Measurements from ENCODE around the gene RNASE12. TPM values are rescaled to one million over a fixed set of nuclear protein-coding genes. Genes with fewer than 3 reads are reported as not detected.
A peak's percentile ranks its signal among the peaks of the same experiment; 100 is the strongest.

RNASE12 gene
- total and polyA plus RNA-seq, 2 experiments from 2014 or later: not detected

DNA sequence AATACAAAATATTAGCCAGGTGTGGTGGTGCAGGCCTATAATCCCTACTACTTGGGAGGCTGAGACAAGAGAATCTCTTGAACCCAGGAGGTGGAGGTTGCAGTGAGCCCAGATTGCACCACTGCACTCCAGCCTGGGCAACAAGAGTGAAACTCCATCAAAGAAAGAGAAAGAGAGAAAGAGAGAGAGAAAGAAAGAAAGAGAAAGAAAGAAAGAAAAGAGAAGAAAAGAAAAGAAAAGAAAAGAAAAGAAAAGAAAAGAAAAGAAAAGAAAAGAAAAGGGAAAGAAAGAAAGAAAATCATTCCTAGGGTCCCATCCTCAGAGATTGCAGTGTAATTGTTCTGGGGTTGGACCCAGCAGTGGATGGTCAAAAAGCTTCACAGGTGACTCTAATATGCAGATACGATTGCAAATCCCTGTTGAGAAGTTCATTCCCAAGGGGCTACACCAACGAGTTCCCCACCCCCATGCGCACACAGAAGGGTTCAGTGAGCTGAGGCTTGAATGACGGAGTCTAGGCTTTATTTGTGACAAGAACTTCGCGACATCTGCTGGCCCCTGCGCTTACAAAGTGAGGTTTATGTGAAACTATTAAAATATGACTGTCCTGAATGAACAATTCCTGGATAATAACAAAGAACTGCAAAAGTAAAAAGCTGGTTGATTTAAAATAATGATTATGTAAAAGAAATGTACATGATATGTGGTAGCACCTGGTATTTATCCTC, 17.4 kb upstream of the RNASE12 start (continued):
- TF ChIP-seq, protein P1, sequence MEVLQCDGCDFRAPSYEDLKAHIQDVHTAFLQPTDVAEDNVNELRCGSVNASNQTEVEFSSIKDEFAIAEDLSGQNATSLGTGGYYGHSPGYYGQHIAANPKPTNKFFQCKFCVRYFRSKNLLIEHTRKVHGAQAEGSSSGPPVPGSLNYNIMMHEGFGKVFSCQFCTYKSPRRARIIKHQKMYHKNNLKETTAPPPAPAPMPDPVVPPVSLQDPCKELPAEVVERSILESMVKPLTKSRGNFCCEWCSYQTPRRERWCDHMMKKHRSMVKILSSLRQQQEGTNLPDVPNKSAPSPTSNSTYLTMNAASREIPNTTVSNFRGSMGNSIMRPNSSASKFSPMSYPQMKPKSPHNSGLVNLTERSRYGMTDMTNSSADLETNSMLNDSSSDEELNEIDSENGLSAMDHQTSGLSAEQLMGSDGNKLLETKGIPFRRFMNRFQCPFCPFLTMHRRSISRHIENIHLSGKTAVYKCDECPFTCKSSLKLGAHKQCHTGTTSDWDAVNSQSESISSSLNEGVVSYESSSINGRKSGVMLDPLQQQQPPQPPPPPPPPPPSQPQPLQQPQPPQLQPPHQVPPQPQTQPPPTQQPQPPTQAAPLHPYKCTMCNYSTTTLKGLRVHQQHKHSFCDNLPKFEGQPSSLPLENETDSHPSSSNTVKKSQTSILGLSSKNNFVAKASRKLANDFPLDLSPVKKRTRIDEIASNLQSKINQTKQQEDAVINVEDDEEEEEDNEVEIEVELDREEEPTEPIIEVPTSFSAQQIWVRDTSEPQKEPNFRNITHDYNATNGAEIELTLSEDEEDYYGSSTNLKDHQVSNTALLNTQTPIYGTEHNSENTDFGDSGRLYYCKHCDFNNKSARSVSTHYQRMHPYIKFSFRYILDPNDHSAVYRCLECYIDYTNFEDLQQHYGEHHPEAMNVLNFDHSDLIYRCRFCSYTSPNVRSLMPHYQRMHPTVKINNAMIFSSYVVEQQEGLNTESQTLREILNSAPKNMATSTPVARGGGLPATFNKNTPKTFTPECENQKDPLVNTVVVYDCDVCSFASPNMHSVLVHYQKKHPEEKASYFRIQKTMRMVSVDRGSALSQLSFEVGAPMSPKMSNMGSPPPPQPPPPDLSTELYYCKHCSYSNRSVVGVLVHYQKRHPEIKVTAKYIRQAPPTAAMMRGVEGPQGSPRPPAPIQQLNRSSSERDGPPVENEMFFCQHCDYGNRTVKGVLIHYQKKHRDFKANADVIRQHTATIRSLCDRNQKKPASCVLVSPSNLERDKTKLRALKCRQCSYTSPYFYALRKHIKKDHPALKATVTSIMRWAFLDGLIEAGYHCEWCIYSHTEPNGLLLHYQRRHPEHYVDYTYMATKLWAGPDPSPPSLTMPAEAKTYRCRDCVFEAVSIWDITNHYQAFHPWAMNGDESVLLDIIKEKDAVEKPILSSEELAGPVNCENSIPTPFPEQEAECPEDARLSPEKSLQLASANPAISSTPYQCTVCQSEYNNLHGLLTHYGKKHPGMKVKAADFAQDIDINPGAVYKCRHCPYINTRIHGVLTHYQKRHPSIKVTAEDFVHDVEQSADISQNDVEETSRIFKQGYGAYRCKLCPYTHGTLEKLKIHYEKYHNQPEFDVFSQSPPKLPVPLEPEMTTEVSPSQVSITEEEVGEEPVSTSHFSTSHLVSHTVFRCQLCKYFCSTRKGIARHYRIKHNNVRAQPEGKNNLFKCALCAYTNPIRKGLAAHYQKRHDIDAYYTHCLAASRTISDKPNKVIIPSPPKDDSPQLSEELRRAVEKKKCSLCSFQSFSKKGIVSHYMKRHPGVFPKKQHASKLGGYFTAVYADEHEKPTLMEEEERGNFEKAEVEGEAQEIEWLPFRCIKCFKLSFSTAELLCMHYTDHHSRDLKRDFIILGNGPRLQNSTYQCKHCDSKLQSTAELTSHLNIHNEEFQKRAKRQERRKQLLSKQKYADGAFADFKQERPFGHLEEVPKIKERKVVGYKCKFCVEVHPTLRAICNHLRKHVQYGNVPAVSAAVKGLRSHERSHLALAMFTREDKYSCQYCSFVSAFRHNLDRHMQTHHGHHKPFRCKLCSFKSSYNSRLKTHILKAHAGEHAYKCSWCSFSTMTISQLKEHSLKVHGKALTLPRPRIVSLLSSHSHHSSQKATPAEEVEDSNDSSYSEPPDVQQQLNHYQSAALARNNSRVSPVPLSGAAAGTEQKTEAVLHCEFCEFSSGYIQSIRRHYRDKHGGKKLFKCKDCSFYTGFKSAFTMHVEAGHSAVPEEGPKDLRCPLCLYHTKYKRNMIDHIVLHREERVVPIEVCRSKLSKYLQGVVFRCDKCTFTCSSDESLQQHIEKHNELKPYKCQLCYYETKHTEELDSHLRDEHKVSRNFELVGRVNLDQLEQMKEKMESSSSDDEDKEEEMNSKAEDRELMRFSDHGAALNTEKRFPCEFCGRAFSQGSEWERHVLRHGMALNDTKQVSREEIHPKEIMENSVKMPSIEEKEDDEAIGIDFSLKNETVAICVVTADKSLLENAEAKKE (CRISPR knock-in tag; IDR thresholded peaks at IDR 0.05): no peak
- TF ChIP-seq, protein P2, sequence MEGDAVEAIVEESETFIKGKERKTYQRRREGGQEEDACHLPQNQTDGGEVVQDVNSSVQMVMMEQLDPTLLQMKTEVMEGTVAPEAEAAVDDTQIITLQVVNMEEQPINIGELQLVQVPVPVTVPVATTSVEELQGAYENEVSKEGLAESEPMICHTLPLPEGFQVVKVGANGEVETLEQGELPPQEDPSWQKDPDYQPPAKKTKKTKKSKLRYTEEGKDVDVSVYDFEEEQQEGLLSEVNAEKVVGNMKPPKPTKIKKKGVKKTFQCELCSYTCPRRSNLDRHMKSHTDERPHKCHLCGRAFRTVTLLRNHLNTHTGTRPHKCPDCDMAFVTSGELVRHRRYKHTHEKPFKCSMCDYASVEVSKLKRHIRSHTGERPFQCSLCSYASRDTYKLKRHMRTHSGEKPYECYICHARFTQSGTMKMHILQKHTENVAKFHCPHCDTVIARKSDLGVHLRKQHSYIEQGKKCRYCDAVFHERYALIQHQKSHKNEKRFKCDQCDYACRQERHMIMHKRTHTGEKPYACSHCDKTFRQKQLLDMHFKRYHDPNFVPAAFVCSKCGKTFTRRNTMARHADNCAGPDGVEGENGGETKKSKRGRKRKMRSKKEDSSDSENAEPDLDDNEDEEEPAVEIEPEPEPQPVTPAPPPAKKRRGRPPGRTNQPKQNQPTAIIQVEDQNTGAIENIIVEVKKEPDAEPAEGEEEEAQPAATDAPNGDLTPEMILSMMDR (conservative IDR thresholded peaks at IDR 0.05; ENCODE audit: low read depth in 2 of 2): peak in 1 of 2 experiments; percentile 26; a peak in 1 of 4 replicates
- TF ChIP-seq, protein P3, sequence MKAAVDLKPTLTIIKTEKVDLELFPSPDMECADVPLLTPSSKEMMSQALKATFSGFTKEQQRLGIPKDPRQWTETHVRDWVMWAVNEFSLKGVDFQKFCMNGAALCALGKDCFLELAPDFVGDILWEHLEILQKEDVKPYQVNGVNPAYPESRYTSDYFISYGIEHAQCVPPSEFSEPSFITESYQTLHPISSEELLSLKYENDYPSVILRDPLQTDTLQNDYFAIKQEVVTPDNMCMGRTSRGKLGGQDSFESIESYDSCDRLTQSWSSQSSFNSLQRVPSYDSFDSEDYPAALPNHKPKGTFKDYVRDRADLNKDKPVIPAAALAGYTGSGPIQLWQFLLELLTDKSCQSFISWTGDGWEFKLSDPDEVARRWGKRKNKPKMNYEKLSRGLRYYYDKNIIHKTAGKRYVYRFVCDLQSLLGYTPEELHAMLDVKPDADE (IDR thresholded peaks at IDR 0.05): no peak

DNA sequence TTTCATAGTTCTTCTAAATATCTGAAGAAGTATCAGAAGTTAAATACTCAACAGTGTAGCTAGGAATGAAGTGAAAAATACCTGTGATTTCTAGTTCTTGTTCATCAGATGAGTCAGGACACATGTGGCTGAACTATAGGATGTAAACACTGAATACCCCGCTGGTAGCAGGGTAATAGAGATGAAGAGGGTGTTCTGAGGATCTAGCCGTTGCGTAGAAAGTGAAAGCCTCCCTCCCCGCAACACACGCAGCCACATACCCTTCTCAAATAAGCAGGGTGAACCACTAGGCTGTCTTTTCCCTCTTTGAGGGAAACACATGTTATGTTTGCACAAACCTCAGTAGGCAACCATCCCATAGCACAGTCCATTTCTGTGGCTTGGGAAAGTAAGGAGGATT, 16.4 kb upstream of the RNASE12 start:
- H3K4me1 ChIP-seq (ENCODE audit: insufficient read depth): peaks cover 22% of the 10 kb centered on the region
- H3K4me3 Mint-ChIP-seq: no peak overlapping the region
- H3K4me2 ChIP-seq: no peak overlapping the region
- no peak overlapping the region for H3K4me3 ChIP-seq
- peak overlapping the region; percentile 25; the same call in 1 of the 2 replicates for H2AFZ ChIP-seq
- peaks cover 6% of the 10 kb centered on the region; the same call in 1 of the 2 replicates for H3K9me2 ChIP-seq (ENCODE audit: insufficient read depth)
- no peak overlapping the region for H3K27ac ChIP-seq (ENCODE audit: low read depth)
- ATAC-seq (no peak), DNase-seq (ENCODE audit: low spot score) (no peak)
- peaks cover 11% of the 10 kb centered on the region; the same call in 1 of the 2 replicates for H3K27me3 ChIP-seq (ENCODE audit: insufficient read depth)
- H3K79me2 ChIP-seq (replicated peaks; ENCODE audit: insufficient read depth): no peaks in the 10 kb centered on the region
- H3K36me3 ChIP-seq (ENCODE audit: insufficient read depth): no peaks in the 10 kb centered on the region
- H3K27ac Mint-ChIP-seq: no peak overlapping the region
- no peaks in the 10 kb centered on the region; the same call in 1 of the 2 replicates for H3F3A ChIP-seq (replicated peaks; ENCODE audit: low read depth)
- H3K4me1 Mint-ChIP-seq: peaks cover 11% of the 10 kb centered on the region
- H3K9me3 Mint-ChIP-seq: no peaks in the 10 kb centered on the region
- H3K36me3 Mint-ChIP-seq (ENCODE audit: low read depth): no peaks in the 10 kb centered on the region
- H4K20me1 ChIP-seq (replicated peaks; ENCODE audit: insufficient read depth): no peaks in the 10 kb centered on the region
- H3K27me3 Mint-ChIP-seq (ENCODE audit: insufficient read depth, low read depth, poor library complexity): no peaks in the 10 kb centered on the region
- TF ChIP-seq STAT1 (IDR thresholded peaks at IDR 0.05; ENCODE audit: unreplicated experiment): no peak
- TF ChIP-seq, protein P3 (IDR thresholded peaks at IDR 0.05): no peak
- TF ChIP-seq EZH2phosphoT487 (IDR thresholded peaks at IDR 0.05; ENCODE audit: unreplicated experiment): no peak
- TF ChIP-seq NANOG (IDR thresholded peaks at IDR 0.05; ENCODE audit: borderline replicate concordance): no peak
- TF ChIP-seq, protein P4, sequence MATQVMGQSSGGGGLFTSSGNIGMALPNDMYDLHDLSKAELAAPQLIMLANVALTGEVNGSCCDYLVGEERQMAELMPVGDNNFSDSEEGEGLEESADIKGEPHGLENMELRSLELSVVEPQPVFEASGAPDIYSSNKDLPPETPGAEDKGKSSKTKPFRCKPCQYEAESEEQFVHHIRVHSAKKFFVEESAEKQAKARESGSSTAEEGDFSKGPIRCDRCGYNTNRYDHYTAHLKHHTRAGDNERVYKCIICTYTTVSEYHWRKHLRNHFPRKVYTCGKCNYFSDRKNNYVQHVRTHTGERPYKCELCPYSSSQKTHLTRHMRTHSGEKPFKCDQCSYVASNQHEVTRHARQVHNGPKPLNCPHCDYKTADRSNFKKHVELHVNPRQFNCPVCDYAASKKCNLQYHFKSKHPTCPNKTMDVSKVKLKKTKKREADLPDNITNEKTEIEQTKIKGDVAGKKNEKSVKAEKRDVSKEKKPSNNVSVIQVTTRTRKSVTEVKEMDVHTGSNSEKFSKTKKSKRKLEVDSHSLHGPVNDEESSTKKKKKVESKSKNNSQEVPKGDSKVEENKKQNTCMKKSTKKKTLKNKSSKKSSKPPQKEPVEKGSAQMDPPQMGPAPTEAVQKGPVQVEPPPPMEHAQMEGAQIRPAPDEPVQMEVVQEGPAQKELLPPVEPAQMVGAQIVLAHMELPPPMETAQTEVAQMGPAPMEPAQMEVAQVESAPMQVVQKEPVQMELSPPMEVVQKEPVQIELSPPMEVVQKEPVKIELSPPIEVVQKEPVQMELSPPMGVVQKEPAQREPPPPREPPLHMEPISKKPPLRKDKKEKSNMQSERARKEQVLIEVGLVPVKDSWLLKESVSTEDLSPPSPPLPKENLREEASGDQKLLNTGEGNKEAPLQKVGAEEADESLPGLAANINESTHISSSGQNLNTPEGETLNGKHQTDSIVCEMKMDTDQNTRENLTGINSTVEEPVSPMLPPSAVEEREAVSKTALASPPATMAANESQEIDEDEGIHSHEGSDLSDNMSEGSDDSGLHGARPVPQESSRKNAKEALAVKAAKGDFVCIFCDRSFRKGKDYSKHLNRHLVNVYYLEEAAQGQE (IDR thresholded peaks at IDR 0.05; ENCODE audit: unreplicated experiment): no peak

Data from GM23338 (cell line).